Astrocyte (in vitro differentiated cells and primary cell): ENCODE results near the gene CNPPD1. TPM values are rescaled to one million over a fixed set of nuclear protein-coding genes. Genes with fewer than 3 reads are reported as not detected.

ENCODE experiments used
- DNase-seq: peaks from one replicate; pipeline ENCODE4 v3.0.0-alpha.2; 2010; ENCODE audit warnings: low read depth
- FAIRE-seq: peaks from 2 replicates; lab custom pipeline; 2011; peaks lifted over from hg19 to GRCh38; lab: Jason Lieb, UNC
- H2AFZ ChIP-seq: 2 replicates; pipeline ENCODE4 v1.6.0; 2012; ENCODE audit warnings: low read depth, low read length, inconsistent platforms
- H3K27ac ChIP-seq: 2 replicates; pipeline ENCODE4 v1.5.1; 2011; ENCODE audit warnings: low read depth, low read length, inconsistent platforms
- H3K27me3 ChIP-seq: 2 replicates; pipeline ENCODE4 v1.6.0; 2011; ENCODE audit warnings: low read length, inconsistent platforms; ENCODE audit not compliant: insufficient read depth
- H3K36me3 ChIP-seq: 2 replicates; pipeline ENCODE4 v1.5.1; 2011; ENCODE audit warnings: low read length, inconsistent platforms; ENCODE audit not compliant: insufficient read depth
- H3K4me1 ChIP-seq: 2 replicates; pipeline ENCODE4 v1.5.1; 2011; ENCODE audit warnings: low read length, inconsistent platforms; ENCODE audit not compliant: insufficient read depth
- H3K4me2 ChIP-seq: 2 replicates; pipeline ENCODE4 v1.6.0; 2012; ENCODE audit warnings: low read length, inconsistent platforms
- H3K4me3 ChIP-seq: 2 replicates; pipeline ENCODE4 v1.5.1; 2011; ENCODE audit warnings: low read depth, mild to moderate bottlenecking, low read length, inconsistent platforms; ENCODE audit not compliant: insufficient read depth
- H3K79me2 ChIP-seq: 2 replicates; pipeline ENCODE4 v1.6.0; 2012; ENCODE audit warnings: mild to moderate bottlenecking, low read length, inconsistent platforms; ENCODE audit not compliant: insufficient read depth
- H3K9ac ChIP-seq: 2 replicates; pipeline ENCODE4 v1.6.0; 2012; ENCODE audit warnings: mild to moderate bottlenecking, low read length, inconsistent platforms
- H3K9me3 ChIP-seq: 2 replicates; pipeline ENCODE4 v1.5.1; 2012; ENCODE audit warnings: low read depth, mild to moderate bottlenecking, low read length, inconsistent platforms; ENCODE audit not compliant: insufficient read depth
- H4K20me1 ChIP-seq: 2 replicates; pipeline ENCODE4 v1.6.0; 2012; ENCODE audit warnings: low read length, inconsistent platforms; ENCODE audit not compliant: insufficient read depth
- H3K27ac Mint-ChIP-seq: one replicate; pipeline ENCODE4 v1.8.0; 2021; ENCODE audit warnings: mild to moderate bottlenecking, mixed read lengths; ENCODE audit not compliant: unreplicated experiment
- H3K27me3 Mint-ChIP-seq: one replicate; pipeline ENCODE4 v1.8.0; 2021; ENCODE audit warnings: low read depth, mixed read lengths; ENCODE audit not compliant: unreplicated experiment
- H3K36me3 Mint-ChIP-seq: one replicate; pipeline ENCODE4 v1.8.0; 2021; ENCODE audit warnings: low read depth, mixed read lengths; ENCODE audit not compliant: unreplicated experiment
- H3K4me1 Mint-ChIP-seq: one replicate; pipeline ENCODE4 v1.8.0; 2021; ENCODE audit warnings: low read depth, mixed read lengths; ENCODE audit not compliant: unreplicated experiment
- H3K4me3 Mint-ChIP-seq: one replicate; pipeline ENCODE4 v1.8.0; 2021; ENCODE audit warnings: mild to moderate bottlenecking, moderate library complexity, mixed read lengths; ENCODE audit not compliant: unreplicated experiment
- H3K9me3 Mint-ChIP-seq: one replicate; pipeline ENCODE4 v1.8.0; 2021; ENCODE audit warnings: mild to moderate bottlenecking, mixed read lengths; ENCODE audit not compliant: unreplicated experiment
- EZH2 ChIP-seq: IDR thresholded peaks from 2 replicates; pipeline ENCODE4 v1.6.1; 2012; ENCODE audit warnings: mild to moderate bottlenecking, low read length, inconsistent platforms; ENCODE audit not compliant: insufficient read depth
- total RNA-seq: library from RNA; stranded (reverse); gene quantifications from 2 replicates; pipeline ENCODE4 v1.2.1, GENCODE V29; 2021
- TF ChIP-seq, protein P1 (sequence below): IDR thresholded peaks from 2 replicates; pipeline ENCODE4 v1.5.1; 2011; ENCODE audit warnings: low read depth, mild to moderate bottlenecking, inconsistent platforms, low read length, moderate library complexity; ENCODE audit not compliant: insufficient read depth

The CNPPD1 gene
- total RNA-seq, 1 donor from 2014 or later, result 28.1 TPM

DNA sequence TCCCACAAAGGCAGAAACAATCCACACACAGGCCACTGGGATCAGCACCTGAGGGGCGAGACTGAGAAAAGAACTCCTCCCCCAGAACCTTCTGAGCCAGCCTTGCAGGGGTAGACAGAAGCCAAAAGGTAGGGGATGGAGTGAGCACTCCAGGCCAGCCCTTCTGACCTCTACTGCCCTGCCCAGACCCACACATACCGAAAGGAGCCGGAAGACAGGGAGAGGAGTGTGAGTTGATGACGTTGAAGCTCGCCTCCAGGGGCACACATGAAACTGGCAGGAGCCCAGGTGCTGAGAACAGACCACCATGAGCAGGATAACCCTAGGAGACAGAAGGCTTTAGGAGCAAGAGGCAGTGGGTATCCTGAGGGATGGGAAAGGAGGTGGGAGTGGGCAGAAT, 8.7 kb downstream of the CNPPD1 start:
- FAIRE-seq (no peak), DNase-seq (no peak)
- Histone ChIP-seq H3K79me2 (no peaks in the 10 kb centered on the region), H3K4me2 (no peak overlapping the region), H3K4me3 (no peak overlapping the region), H3K36me3 (no peaks in the 10 kb centered on the region), H3K9me3 (no peaks in the 10 kb centered on the region), H2AFZ (no peak overlapping the region), H3K4me1 (peaks cover 2% of the 10 kb centered on the region), H3K27me3 (no peaks in the 10 kb centered on the region), H3K9ac (no peak overlapping the region), H3K27ac (no peak overlapping the region), H4K20me1 (peaks cover 15% of the 10 kb centered on the region)
- H3K36me3 Mint-ChIP-seq, result peaks cover 17% of the 10 kb centered on the region
- TF ChIP-seq, protein P1, sequence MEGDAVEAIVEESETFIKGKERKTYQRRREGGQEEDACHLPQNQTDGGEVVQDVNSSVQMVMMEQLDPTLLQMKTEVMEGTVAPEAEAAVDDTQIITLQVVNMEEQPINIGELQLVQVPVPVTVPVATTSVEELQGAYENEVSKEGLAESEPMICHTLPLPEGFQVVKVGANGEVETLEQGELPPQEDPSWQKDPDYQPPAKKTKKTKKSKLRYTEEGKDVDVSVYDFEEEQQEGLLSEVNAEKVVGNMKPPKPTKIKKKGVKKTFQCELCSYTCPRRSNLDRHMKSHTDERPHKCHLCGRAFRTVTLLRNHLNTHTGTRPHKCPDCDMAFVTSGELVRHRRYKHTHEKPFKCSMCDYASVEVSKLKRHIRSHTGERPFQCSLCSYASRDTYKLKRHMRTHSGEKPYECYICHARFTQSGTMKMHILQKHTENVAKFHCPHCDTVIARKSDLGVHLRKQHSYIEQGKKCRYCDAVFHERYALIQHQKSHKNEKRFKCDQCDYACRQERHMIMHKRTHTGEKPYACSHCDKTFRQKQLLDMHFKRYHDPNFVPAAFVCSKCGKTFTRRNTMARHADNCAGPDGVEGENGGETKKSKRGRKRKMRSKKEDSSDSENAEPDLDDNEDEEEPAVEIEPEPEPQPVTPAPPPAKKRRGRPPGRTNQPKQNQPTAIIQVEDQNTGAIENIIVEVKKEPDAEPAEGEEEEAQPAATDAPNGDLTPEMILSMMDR, result no peak
- TF ChIP-seq EZH2, result no peak
- no peaks in the 10 kb centered on the region for H3K9me3 Mint-ChIP-seq
- peaks cover 23% of the 10 kb centered on the region for H3K27me3 Mint-ChIP-seq
- peaks cover 7% of the 10 kb centered on the region for H3K4me1 Mint-ChIP-seq
- no peak overlapping the region for H3K27ac Mint-ChIP-seq
- H3K4me3 Mint-ChIP-seq, result no peak overlapping the region

DNA sequence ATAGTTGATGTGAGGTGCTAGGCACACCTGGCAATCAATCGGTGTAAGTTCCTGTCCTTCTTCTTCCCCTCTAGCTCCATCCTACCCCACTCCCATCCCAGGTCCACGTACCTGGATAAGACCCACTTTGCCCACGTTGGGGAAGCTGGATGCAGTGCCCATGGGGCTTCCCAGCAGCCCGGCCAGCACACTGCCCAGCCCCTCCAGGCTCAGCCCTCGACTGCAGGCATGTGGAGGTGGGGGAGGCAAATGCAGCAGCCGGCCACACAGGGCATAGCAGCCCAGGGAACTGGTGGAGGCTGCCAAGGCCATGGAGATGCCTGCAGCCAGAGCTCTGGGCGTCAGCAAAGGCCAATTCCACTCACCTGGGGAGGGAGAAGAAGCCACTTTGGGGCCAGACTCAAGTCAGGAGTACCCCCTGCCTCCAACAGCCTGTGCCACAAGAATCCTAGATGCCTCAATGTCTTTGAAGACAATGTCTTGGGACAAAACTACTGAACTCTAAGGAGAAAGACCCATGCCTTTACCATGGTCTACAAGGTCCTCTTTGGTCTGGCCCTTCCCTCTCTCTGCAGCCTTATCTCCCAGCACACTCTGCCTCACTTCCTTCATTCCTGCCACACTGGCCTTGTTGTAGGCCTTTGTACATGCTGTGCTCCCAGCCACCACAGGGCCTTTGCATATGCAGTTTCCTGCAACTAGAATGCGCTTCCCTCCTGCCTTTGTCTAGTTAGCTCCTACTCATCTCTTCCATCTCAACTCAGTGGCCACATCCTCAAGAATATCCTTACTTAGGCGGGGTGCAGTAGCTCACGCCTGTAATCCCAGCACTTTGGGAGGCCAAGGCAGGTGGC, 11.4 kb downstream of the CNPPD1 start:
- Mint-ChIP-seq H3K9me3 (no peaks in the 10 kb centered on the region), H3K27ac (no peak overlapping the region), H3K36me3 (peaks cover 10% of the 10 kb centered on the region), H3K27me3 (peaks cover 30% of the 10 kb centered on the region), H3K4me1 (no peaks in the 10 kb centered on the region), H3K4me3 (no peak overlapping the region)
- H3K79me2 ChIP-seq, result no peaks in the 10 kb centered on the region
- no peaks in the 10 kb centered on the region for H3K36me3 ChIP-seq
- H3K27ac ChIP-seq, result no peak overlapping the region
- FAIRE-seq (no peak), DNase-seq (no peak)
- no peak overlapping the region for H2AFZ ChIP-seq
- H3K9ac ChIP-seq, result no peak overlapping the region
- TF ChIP-seq, protein P1, result no peak
- no peak for TF ChIP-seq EZH2
- no peaks in the 10 kb centered on the region for H3K9me3 ChIP-seq
- H3K4me2 ChIP-seq, result no peak overlapping the region
- peaks cover 5% of the 10 kb centered on the region for H4K20me1 ChIP-seq
- no peaks in the 10 kb centered on the region for H3K4me1 ChIP-seq
- no peak overlapping the region for H3K4me3 ChIP-seq
- H3K27me3 ChIP-seq, result no peaks in the 10 kb centered on the region

DNA sequence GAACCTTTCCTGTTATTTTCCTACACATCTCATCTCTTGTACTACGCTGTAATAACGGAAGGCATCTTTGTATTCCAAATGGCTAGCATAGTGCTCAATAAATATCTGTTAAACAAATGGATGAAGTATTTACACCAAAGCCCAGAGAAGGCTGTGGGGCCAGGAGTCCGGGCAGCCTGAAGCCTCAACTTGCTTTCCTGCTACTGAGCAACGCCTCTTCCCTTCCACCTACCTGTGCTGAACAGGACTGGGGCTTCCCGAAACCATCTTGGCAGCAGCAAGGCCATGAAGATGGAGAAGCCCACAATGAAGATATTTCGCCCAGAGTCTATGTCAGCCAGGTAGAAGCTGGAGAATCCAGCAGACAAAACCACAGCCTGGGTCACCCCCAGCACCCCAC, 13.6 kb downstream of the CNPPD1 start:
- Histone ChIP-seq H2AFZ (no peak overlapping the region), H3K9me3 (no peaks in the 10 kb centered on the region), H3K27me3 (no peaks in the 10 kb centered on the region), H3K4me1 (peaks cover 4% of the 10 kb centered on the region), H3K9ac (no peak overlapping the region), H3K79me2 (no peaks in the 10 kb centered on the region), H4K20me1 (no peaks in the 10 kb centered on the region), H3K4me2 (no peak overlapping the region), H3K36me3 (no peaks in the 10 kb centered on the region), H3K4me3 (no peak overlapping the region), H3K27ac (no peak overlapping the region)
- H3K27ac Mint-ChIP-seq, result no peak overlapping the region
- TF ChIP-seq, protein P1, result no peak
- no peak for TF ChIP-seq EZH2
- DNase-seq (no peak), FAIRE-seq (no peak)
- no peaks in the 10 kb centered on the region for H3K9me3 Mint-ChIP-seq
- H3K4me3 Mint-ChIP-seq, result no peak overlapping the region
- H3K4me1 Mint-ChIP-seq, result peaks cover 15% of the 10 kb centered on the region
- H3K27me3 Mint-ChIP-seq, result peaks cover 28% of the 10 kb centered on the region
- H3K36me3 Mint-ChIP-seq, result peaks cover 10% of the 10 kb centered on the region
